ENCODE data around the gene INTS6L. TPM values are rescaled to one million over a fixed set of nuclear protein-coding genes. Genes with fewer than 3 reads are reported as not detected.

INTS6L gene, protein sequence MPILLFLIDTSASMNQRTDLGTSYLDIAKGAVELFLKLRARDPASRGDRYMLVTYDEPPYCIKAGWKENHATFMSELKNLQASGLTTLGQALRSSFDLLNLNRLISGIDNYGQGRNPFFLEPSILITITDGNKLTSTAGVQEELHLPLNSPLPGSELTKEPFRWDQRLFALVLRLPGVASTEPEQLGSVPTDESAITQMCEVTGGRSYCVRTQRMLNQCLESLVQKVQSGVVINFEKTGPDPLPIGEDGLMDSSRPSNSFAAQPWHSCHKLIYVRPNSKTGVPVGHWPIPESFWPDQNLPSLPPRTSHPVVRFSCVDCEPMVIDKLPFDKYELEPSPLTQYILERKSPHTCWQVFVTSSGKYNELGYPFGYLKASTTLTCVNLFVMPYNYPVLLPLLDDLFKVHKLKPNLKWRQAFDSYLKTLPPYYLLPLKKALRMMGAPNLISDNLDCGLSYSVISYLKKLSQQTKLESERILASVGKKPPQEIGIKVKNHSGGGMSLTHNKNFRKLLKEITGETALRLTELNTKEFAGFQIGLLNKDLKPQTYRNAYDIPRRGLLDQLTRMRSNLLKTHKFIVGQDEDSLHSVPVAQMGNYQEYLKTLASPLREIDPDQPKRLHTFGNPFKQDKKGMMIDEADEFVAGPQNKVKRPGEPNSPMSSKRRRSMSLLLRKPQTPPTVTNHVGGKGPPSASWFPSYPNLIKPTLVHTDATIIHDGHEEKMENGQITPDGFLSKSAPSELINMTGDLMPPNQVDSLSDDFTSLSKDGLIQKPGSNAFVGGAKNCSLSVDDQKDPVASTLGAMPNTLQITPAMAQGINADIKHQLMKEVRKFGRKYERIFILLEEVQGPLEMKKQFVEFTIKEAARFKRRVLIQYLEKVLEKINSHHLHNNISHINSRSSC
- total RNA-seq = 2.5 and 3.1 TPM in 2 replicates

DNA sequence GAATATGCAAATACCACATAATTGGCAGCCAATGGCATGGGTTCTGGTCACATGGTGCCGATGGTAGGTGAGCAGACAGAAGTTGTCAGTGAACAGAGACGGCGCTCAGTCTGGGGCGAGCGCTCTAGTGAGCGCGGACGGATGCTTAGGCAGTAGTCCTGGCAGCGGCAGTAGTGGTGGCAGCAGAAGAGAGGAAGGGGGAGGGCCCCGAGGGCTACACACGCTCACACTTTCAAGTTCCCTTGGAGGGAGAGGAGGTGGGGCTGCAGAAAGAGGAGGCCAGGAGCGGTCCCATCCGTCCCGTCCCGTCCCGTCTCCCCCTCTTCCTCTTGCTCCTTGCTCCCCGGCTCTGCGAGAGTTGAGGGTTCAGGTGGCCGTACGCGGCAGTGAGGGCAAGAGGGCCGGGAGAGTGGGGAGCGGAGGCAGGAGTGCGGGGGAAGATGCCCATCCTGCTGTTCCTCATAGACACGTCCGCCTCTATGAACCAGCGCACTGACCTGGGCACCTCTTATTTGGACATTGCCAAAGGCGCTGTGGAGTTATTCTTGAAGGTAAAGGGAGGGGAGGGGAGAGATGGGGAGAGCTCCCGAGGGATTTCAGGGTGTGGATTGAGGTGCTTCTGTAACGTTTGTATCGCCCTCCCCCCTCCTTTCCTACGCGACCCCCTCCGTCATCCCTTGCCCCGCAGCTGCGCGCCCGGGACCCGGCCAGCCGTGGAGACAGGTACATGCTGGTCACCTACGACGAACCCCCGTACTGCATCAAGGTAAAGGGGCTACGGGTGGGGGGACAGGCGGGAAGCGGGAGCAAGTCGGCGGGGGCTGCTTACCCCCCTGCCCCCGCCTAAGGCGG lies at the start of gene INTS6L:
TSS of gene INTS6L (plus strand) at position 108 of the 852 bp plus-strand sequence. CDS start at position 441, 333 bp downstream.

Other genes starting within 250 kb of the INTS6L start
- gene ETDC, start 211.2 kb upstream of the INTS6L start, total RNA-seq = not detected in 2 replicates
- gene ZNF75D, start 176.6 kb upstream of the INTS6L start, total RNA-seq = 7.7 and 8.5 TPM in 2 replicates
- gene ZNF449, start 175.9 kb upstream of the INTS6L start, total RNA-seq = 9.4 and 11.4 TPM in 2 replicates
- 0.12 and 0.26 TPM in 2 replicates for gene SMIM10L2A, start 98.7 kb upstream of the INTS6L start, total RNA-seq
- gene CT45A1, start 193.0 kb downstream of the INTS6L start, total RNA-seq = not detected in 2 replicates
- gene CT45A3, start 247.5 kb downstream of the INTS6L start, total RNA-seq = not detected in 2 replicates

All from aortic smooth muscle cell (primary cell).